ENCODE results near the gene MVK.

MVK gene

GRCh38 chr12:109567296-109567695, 6.3 kb upstream of the MVK start:
- Histone ChIP-seq H3K9me2 (replicated peaks; ENCODE audit: low read depth, low read length) (no peaks in the 10 kb centered on the region), H3K4me1 (ENCODE audit: insufficient read depth, low read length, poor library complexity, severe bottlenecking) (peaks cover 14% of the 10 kb centered on the region), H3K9me3 (ENCODE audit: insufficient read depth, low read depth, low read length) (no peaks in the 10 kb centered on the region), H2AFZ (ENCODE audit: low read length) (no peak overlapping the region), H3F3A (ENCODE audit: low read depth) (no peaks in the 10 kb centered on the region), H4K20me1 (ENCODE audit: insufficient read depth, low read length, poor library complexity, severe bottlenecking) (no peaks in the 10 kb centered on the region), H3K4me3 (ENCODE audit: low read length, poor library complexity, severe bottlenecking) (no peak overlapping the region), H3K36me3 (ENCODE audit: insufficient read depth, low read length) (peaks cover 28% of the 10 kb centered on the region; the same call in 1 of the 2 replicates), H3K4me2 (ENCODE audit: low read depth, low read length, poor library complexity, severe bottlenecking) (no peak overlapping the region), H3K79me2 (ENCODE audit: insufficient read depth, low read length) (peaks cover 17% of the 10 kb centered on the region; the same call in 1 of the 2 replicates), H3K9ac (ENCODE audit: low read depth, low read length, poor library complexity, severe bottlenecking) (no peak overlapping the region), H3K27me3 (ENCODE audit: insufficient read depth, low read length, poor library complexity, severe bottlenecking) (no peaks in the 10 kb centered on the region)
- TF ChIP-seq EZH2phosphoT487 (IDR thresholded peaks at IDR 0.05; ENCODE audit: borderline replicate concordance) (no peak), CTCF (conservative IDR thresholded peaks at IDR 0.05; ENCODE audit: low read length) (no peak)

GRCh38 chr12:109567967-109568366, 5.6 kb upstream of the MVK start:
- Histone ChIP-seq H3K79me2 (ENCODE audit: insufficient read depth, low read length) (peaks cover 24% of the 10 kb centered on the region; the same call in 1 of the 2 replicates), H3K4me2 (ENCODE audit: low read depth, low read length, poor library complexity, severe bottlenecking) (no peak overlapping the region), H3K9me2 (replicated peaks; ENCODE audit: low read depth, low read length) (no peaks in the 10 kb centered on the region)

GRCh38 chr12:109568486-109568885, 5.1 kb upstream of the MVK start:
- no peaks in the 10 kb centered on the region for H4K20me1 ChIP-seq (ENCODE audit: insufficient read depth, low read length, poor library complexity, severe bottlenecking)
- H3K4me1 ChIP-seq (ENCODE audit: insufficient read depth, low read length, poor library complexity, severe bottlenecking) = peaks cover 20% of the 10 kb centered on the region
- H2AFZ ChIP-seq (ENCODE audit: low read length) = no peak overlapping the region
- H3K9me3 ChIP-seq (ENCODE audit: insufficient read depth, low read depth, low read length) = no peaks in the 10 kb centered on the region
- H3K9ac ChIP-seq (ENCODE audit: low read depth, low read length, poor library complexity, severe bottlenecking) = no peak overlapping the region
- H3K4me2 ChIP-seq (ENCODE audit: low read depth, low read length, poor library complexity, severe bottlenecking) = no peak overlapping the region
- H3K4me3 ChIP-seq (ENCODE audit: low read length, poor library complexity, severe bottlenecking) = no peak overlapping the region
- no peaks in the 10 kb centered on the region for H3K9me2 ChIP-seq (replicated peaks; ENCODE audit: low read depth, low read length)
- H3K36me3 ChIP-seq (ENCODE audit: insufficient read depth, low read length) = peaks cover 20% of the 10 kb centered on the region; the same call in 1 of the 2 replicates
- TF ChIP-seq EZH2phosphoT487 (IDR thresholded peaks at IDR 0.05; ENCODE audit: borderline replicate concordance) (no peak), CTCF (conservative IDR thresholded peaks at IDR 0.05; ENCODE audit: low read length) (no peak)
- H3F3A ChIP-seq (ENCODE audit: low read depth) = no peaks in the 10 kb centered on the region
- no peaks in the 10 kb centered on the region for H3K27me3 ChIP-seq (ENCODE audit: insufficient read depth, low read length, poor library complexity, severe bottlenecking)
- H3K79me2 ChIP-seq (ENCODE audit: insufficient read depth, low read length) = peaks cover 27% of the 10 kb centered on the region; the same call in 1 of the 2 replicates

More at GRCh38 chr12:109567967-109568366, 5.6 kb upstream of the MVK start:
- H2AFZ ChIP-seq (ENCODE audit: low read length) = no peak overlapping the region
- no peaks in the 10 kb centered on the region for H3F3A ChIP-seq (ENCODE audit: low read depth)
- no peaks in the 10 kb centered on the region for H3K27me3 ChIP-seq (ENCODE audit: insufficient read depth, low read length, poor library complexity, severe bottlenecking)
- no peaks in the 10 kb centered on the region for H4K20me1 ChIP-seq (ENCODE audit: insufficient read depth, low read length, poor library complexity, severe bottlenecking)
- H3K9me3 ChIP-seq (ENCODE audit: insufficient read depth, low read depth, low read length) = no peaks in the 10 kb centered on the region
- TF ChIP-seq EZH2phosphoT487 (IDR thresholded peaks at IDR 0.05; ENCODE audit: borderline replicate concordance) = no peak
- TF ChIP-seq CTCF (conservative IDR thresholded peaks at IDR 0.05; ENCODE audit: low read length) = no peak
- no peak overlapping the region for H3K4me3 ChIP-seq (ENCODE audit: low read length, poor library complexity, severe bottlenecking)
- no peak overlapping the region for H3K9ac ChIP-seq (ENCODE audit: low read depth, low read length, poor library complexity, severe bottlenecking)
- peaks cover 20% of the 10 kb centered on the region for H3K4me1 ChIP-seq (ENCODE audit: insufficient read depth, low read length, poor library complexity, severe bottlenecking)
- peaks cover 22% of the 10 kb centered on the region; the same call in 1 of the 2 replicates for H3K36me3 ChIP-seq (ENCODE audit: insufficient read depth, low read length)
